Bronchial epithelial cell (primary cell): ENCODE data around the gene ANO10. TPM values are rescaled to one million over a fixed set of nuclear protein-coding genes. Genes with fewer than 3 reads are reported as not detected.
"Not testable (repeated sequence)": the region's sequence is repeated elsewhere in the genome, so short reads cannot be mapped to it uniquely, and the experiment has no call there.

ENCODE experiments used
- DNase-seq: peaks from one replicate; pipeline ENCODE4 v3.0.0-alpha.2; 2010; ENCODE audit warnings: low read depth
- FAIRE-seq: peaks from 2 replicates; lab custom pipeline; 2011; peaks lifted over from hg19 to GRCh38; lab: Jason Lieb, UNC
- H3K27me3 ChIP-seq: 2 replicates; pipeline ENCODE4 v1.5.1; 2011; ENCODE audit warnings: low read length; ENCODE audit not compliant: control insufficient read depth, insufficient read depth
- H3K36me3 ChIP-seq: 2 replicates; pipeline ENCODE4 v1.5.1; 2011; ENCODE audit warnings: low read length; ENCODE audit not compliant: control insufficient read depth, insufficient read depth
- H3K4me3 ChIP-seq: 2 replicates; pipeline ENCODE4 v1.5.1; 2011; ENCODE audit warnings: mild to moderate bottlenecking, low read depth, low read length, control low read depth
- total RNA-seq: library from RNA; depleted of rRNA; stranded (reverse); fragments of >200 nt; gene quantifications from 2 replicates; pipeline ENCODE4 v1.2.1, GENCODE V29; 2014
- TF ChIP-seq, protein P1 (sequence below): IDR thresholded peaks from 2 replicates; pipeline ENCODE4 v1.5.1; 2011; ENCODE audit warnings: mild to moderate bottlenecking, moderate library complexity, low read length, control low read depth, inconsistent platforms; ENCODE audit not compliant: insufficient read depth, severe bottlenecking

Gene ANO10, protein sequence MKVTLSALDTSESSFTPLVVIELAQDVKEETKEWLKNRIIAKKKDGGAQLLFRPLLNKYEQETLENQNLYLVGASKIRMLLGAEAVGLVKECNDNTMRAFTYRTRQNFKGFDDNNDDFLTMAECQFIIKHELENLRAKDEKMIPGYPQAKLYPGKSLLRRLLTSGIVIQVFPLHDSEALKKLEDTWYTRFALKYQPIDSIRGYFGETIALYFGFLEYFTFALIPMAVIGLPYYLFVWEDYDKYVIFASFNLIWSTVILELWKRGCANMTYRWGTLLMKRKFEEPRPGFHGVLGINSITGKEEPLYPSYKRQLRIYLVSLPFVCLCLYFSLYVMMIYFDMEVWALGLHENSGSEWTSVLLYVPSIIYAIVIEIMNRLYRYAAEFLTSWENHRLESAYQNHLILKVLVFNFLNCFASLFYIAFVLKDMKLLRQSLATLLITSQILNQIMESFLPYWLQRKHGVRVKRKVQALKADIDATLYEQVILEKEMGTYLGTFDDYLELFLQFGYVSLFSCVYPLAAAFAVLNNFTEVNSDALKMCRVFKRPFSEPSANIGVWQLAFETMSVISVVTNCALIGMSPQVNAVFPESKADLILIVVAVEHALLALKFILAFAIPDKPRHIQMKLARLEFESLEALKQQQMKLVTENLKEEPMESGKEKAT
- 25.6 and 25.8 TPM in 2 replicates for total RNA-seq

DNA sequence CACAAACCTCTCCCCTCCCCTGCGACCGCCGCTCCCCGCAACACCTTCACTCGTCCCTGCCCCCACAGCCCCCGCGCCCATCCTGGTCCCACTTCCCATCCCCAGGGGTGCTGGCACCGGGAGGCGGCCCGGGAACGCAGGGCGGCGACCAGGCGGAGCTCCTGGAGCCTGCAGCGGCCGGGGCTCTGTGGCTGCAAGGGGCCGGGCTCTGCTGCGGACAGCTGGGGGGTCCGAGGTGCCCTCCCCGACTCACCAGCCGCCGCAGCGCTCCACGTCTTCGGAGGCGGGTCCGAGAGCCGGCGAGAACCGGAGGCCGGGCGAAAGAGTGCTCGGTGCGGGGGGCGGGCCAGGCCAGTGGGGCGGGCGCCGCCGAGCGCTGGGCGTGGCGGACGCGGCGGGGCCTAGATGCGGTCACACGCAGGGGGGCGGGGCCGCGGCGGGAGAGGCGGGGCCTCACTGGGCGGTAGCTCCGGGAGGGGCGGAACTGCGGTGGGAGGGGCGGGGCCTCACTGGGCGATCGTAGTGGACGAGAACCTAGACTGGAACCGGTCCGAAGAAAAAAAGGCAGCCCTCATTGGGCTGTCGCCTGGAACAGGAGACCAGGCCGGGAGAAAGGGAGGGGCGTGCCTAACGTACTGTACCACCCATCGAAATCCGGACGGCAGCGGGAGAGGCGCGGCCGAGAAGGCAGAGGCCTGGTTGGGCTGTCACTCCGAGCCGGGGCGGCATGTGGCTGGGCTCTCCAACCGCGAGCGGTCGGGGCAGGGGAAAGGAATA is at the start of gene ANO10:
TSS of gene ANO10 (minus strand) at position 356 of the 777 bp plus-strand sequence. CDS start 16,159 bp downstream, outside the sequence.
- DNase-seq = peak; percentile 97
- FAIRE-seq = no peak

GRCh38 chr3:43670635-43671522 is 49.1 kb upstream of the ANO10 start:
- H3K36me3 ChIP-seq = no peaks in the 10 kb centered on the region
- FAIRE-seq (no peak), DNase-seq (no peak)
- TF ChIP-seq, protein P1, sequence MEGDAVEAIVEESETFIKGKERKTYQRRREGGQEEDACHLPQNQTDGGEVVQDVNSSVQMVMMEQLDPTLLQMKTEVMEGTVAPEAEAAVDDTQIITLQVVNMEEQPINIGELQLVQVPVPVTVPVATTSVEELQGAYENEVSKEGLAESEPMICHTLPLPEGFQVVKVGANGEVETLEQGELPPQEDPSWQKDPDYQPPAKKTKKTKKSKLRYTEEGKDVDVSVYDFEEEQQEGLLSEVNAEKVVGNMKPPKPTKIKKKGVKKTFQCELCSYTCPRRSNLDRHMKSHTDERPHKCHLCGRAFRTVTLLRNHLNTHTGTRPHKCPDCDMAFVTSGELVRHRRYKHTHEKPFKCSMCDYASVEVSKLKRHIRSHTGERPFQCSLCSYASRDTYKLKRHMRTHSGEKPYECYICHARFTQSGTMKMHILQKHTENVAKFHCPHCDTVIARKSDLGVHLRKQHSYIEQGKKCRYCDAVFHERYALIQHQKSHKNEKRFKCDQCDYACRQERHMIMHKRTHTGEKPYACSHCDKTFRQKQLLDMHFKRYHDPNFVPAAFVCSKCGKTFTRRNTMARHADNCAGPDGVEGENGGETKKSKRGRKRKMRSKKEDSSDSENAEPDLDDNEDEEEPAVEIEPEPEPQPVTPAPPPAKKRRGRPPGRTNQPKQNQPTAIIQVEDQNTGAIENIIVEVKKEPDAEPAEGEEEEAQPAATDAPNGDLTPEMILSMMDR = no peak
- no peaks in the 10 kb centered on the region for H3K27me3 ChIP-seq
- H3K4me3 ChIP-seq = no peak overlapping the region

More for the DNA sequence above, at the start of gene ANO10:
- Histone ChIP-seq H3K27me3 (no peaks in the 10 kb centered on the region), H3K36me3 (no peaks in the 10 kb centered on the region), H3K4me3 (peak within 1 kb of the TSS; percentile 93)
- TF ChIP-seq, protein P1 = no peak

DNA sequence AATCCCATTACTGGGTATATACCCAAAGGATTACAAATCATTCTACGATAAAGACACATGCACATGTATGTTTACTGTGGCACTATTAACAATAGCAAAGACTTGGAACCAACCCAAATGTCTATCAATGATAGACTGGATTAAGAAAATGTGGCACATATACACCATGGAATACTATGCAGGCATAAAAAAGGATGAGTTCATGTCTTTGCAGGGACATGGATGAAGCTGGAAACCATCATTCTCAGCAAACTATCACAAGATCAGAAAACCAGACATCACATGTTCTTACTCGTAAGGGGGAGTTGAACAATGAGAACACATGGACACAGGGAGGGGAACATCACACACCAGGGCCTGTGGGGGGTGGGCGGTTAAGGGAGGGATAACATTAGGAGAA is 43.2 kb upstream of the ANO10 start:
- H3K27me3 ChIP-seq, FAIRE-seq, H3K36me3 ChIP-seq, H3K4me3 ChIP-seq, DNase-seq: not testable (repeated sequence)

- FAIRE-seq = not testable (repeated sequence)
These were observed 39.6 kb upstream of the ANO10 start for GRCh38 chr3:43661376-43661775.

DNA sequence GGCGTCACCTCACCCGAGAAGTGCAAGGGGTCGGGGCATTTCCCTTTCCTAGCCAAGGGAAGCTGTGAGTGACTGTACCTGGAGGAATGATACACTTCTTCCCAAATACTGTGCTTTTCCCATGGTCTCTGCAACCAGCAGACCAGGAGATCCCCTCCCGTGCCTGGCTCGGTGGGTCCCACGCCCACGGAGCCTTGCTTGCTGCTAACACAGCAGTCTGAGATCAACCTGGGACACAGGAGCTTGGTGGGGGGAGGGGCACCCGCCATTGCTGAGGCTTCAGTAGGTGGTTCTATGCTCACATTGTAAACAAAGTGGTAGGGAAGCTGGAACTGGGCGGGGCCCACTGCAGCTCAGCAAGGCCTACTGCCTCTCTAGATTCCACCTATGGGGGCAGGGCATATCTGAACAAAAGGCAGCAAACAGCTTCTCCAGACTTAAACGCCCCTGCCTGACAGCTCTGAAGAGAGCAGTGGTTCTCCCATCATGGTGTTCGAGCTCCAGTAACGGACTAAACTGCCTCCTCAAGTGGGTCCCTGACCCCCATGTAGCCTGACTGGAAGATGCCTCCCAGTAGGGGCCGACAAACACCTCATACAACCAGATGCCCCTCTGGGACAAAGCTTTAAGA is 37.6 kb upstream of the ANO10 start:
- DNase-seq (no peak), FAIRE-seq (no peak)
- Histone ChIP-seq H3K4me3 (no peak overlapping the region), H3K36me3 (no peaks in the 10 kb centered on the region), H3K27me3 (no peaks in the 10 kb centered on the region)
- TF ChIP-seq, protein P1 = no peak

More at GRCh38 chr3:43661376-43661775, 39.6 kb upstream of the ANO10 start:
- not testable (repeated sequence) for H3K4me3 ChIP-seq, H3K36me3 ChIP-seq, DNase-seq, H3K27me3 ChIP-seq

GRCh38 chr3:43656390-43656789 is 34.6 kb upstream of the ANO10 start:
- H3K36me3 ChIP-seq, H3K4me3 ChIP-seq, FAIRE-seq, H3K27me3 ChIP-seq, DNase-seq: not testable (repeated sequence)
